Cardiac fibroblast (primary cell): ENCODE results near the gene KRTCAP2.

ENCODE experiments used
- DNase-seq, 2 donors: peaks; one replicate each; pipeline versions ENCODE4 v3.0.0 to v3.0.0-alpha.2; 2010; ENCODE audit warnings: low read depth in 2 of 2
- H3K4me3 ChIP-seq, 2 donors: replicated peaks in 1 of 2; 1 replicate in 1 of 2; 2 replicates in 1 of 2; pipeline ENCODE4 v1.5.1; 2011; ENCODE audit warnings: low read depth in 2 of 2, low read length in 2 of 2, mild to moderate bottlenecking in 2 of 2, moderate library complexity in 1 of 2
- CTCF ChIP-seq: IDR thresholded peaks from one replicate; pipeline ENCODE4 v1.5.1; 2011; ENCODE audit warnings: low read depth, mild to moderate bottlenecking, low read length, inconsistent platforms

KRTCAP2 gene

GRCh38 chr1:155209312-155209721 lies 36.2 kb upstream of the KRTCAP2 start:
- DNase-seq: no peak
- no peak for TF ChIP-seq CTCF
- H3K4me3 ChIP-seq: peak overlapping the region; percentile 78 to 100

- DNase-seq: peak; percentile 89 to 93
- peak within 1 kb of the TSS; percentile 78 to 100 for H3K4me3 ChIP-seq
- no peak for TF ChIP-seq CTCF
Observed at GRCh38 chr1:155208541-155209311, 35.6 kb upstream of the KRTCAP2 start, which contains the start of gene MTX1. TSS of gene MTX1 (plus strand) at chr1:155208695. CDS start at chr1:155208805, 110 bp downstream.

- DNase-seq: peak in 1 of 2 donors; percentile 65
- peak within 1 kb of the TSS; percentile 78 to 100 for H3K4me3 ChIP-seq
- no peak for TF ChIP-seq CTCF
Observed at GRCh38 chr1:155207806-155208540, 34.9 kb upstream of the KRTCAP2 start, which contains the start of gene THBS3. TSS of gene THBS3 (minus strand) at chr1:155207897. CDS start at chr1:155207876, 21 bp downstream.

GRCh38 chr1:155206891-155207805 lies 34.0 kb upstream of the KRTCAP2 start:
- DNase-seq: peak; percentile 84 to 87
- TF ChIP-seq CTCF: peak; percentile 88
- peak overlapping the region; percentile 78 to 100 for H3K4me3 ChIP-seq

- DNase-seq: no peak
- no peak overlapping the region for H3K4me3 ChIP-seq
- TF ChIP-seq CTCF: no peak
Observed at GRCh38 chr1:155205969-155206593, 33.0 kb upstream of the KRTCAP2 start.

- TF ChIP-seq CTCF: no peak
- no peak for DNase-seq
- no peak overlapping the region for H3K4me3 ChIP-seq
Observed at GRCh38 chr1:155205035-155205434, 31.9 kb upstream of the KRTCAP2 start.
